ENCODE data around the gene PLCB1. TPM values are rescaled to one million over a fixed set of nuclear protein-coding genes. Genes with fewer than 3 reads are reported as not detected.

PLCB1 gene
- total RNA-seq, 1 donor from 2014 or later, result 10.8 TPM

GRCh38 chr20:8578161-8578865 is 446.2 kb downstream of the PLCB1 start:
- no peaks in the 10 kb centered on the region for H3K27me3 Mint-ChIP-seq (ENCODE audit: low read depth)
- H3K36me3 Mint-ChIP-seq (ENCODE audit: low read depth), result no peaks in the 10 kb centered on the region
- H3K4me3 Mint-ChIP-seq (ENCODE audit: unreplicated experiment), result no peak overlapping the region
- no peak for TF ChIP-seq CTCF (IDR thresholded peaks at IDR 0.05)
- peaks cover 22% of the 10 kb centered on the region for H3K4me1 Mint-ChIP-seq (ENCODE audit: low read depth)
- H3K9me3 Mint-ChIP-seq (ENCODE audit: low read depth), result no peaks in the 10 kb centered on the region
- no peak for DNase-seq (ENCODE audit: low spot score)
- no peak overlapping the region for H3K27ac Mint-ChIP-seq (ENCODE audit: unreplicated experiment)

GRCh38 chr20:8579035-8579434 is 447.0 kb downstream of the PLCB1 start:
- no peak overlapping the region for H3K27ac Mint-ChIP-seq (ENCODE audit: unreplicated experiment)

GRCh38 chr20:8581446-8582183 is 449.5 kb downstream of the PLCB1 start:
- no peaks in the 10 kb centered on the region for H3K9me3 Mint-ChIP-seq (ENCODE audit: low read depth)
- no peak overlapping the region for H3K27ac Mint-ChIP-seq (ENCODE audit: unreplicated experiment)
- no peak for DNase-seq (ENCODE audit: low spot score)
- H3K36me3 Mint-ChIP-seq (ENCODE audit: low read depth), result no peaks in the 10 kb centered on the region
- H3K27me3 Mint-ChIP-seq (ENCODE audit: low read depth), result no peaks in the 10 kb centered on the region
- TF ChIP-seq CTCF (IDR thresholded peaks at IDR 0.05), result no peak
- no peak overlapping the region for H3K4me3 Mint-ChIP-seq (ENCODE audit: unreplicated experiment)
- peaks cover 8% of the 10 kb centered on the region for H3K4me1 Mint-ChIP-seq (ENCODE audit: low read depth)

More at GRCh38 chr20:8579035-8579434, 447.0 kb downstream of the PLCB1 start:
- Mint-ChIP-seq H3K36me3 (ENCODE audit: low read depth) (no peaks in the 10 kb centered on the region), H3K9me3 (ENCODE audit: low read depth) (no peaks in the 10 kb centered on the region), H3K27me3 (ENCODE audit: low read depth) (no peaks in the 10 kb centered on the region), H3K4me3 (ENCODE audit: unreplicated experiment) (no peak overlapping the region), H3K4me1 (ENCODE audit: low read depth) (peaks cover 23% of the 10 kb centered on the region)
- DNase-seq (ENCODE audit: low spot score), result no peak
- TF ChIP-seq CTCF (IDR thresholded peaks at IDR 0.05), result no peak

GRCh38 chr20:8583012-8583565 is 451.0 kb downstream of the PLCB1 start:
- no peak for DNase-seq (ENCODE audit: low spot score)
- no peaks in the 10 kb centered on the region for H3K9me3 Mint-ChIP-seq (ENCODE audit: low read depth)
- no peak overlapping the region for H3K4me3 Mint-ChIP-seq (ENCODE audit: unreplicated experiment)
- no peaks in the 10 kb centered on the region for H3K36me3 Mint-ChIP-seq (ENCODE audit: low read depth)
- H3K4me1 Mint-ChIP-seq (ENCODE audit: low read depth), result peaks cover 14% of the 10 kb centered on the region
- no peak overlapping the region for H3K27ac Mint-ChIP-seq (ENCODE audit: unreplicated experiment)
- no peaks in the 10 kb centered on the region for H3K27me3 Mint-ChIP-seq (ENCODE audit: low read depth)
- TF ChIP-seq CTCF (IDR thresholded peaks at IDR 0.05), result no peak

- peaks cover 14% of the 10 kb centered on the region for H3K4me1 Mint-ChIP-seq (ENCODE audit: low read depth)
- H3K9me3 Mint-ChIP-seq (ENCODE audit: low read depth), result no peaks in the 10 kb centered on the region
- no peaks in the 10 kb centered on the region for H3K36me3 Mint-ChIP-seq (ENCODE audit: low read depth)
- no peak overlapping the region for H3K27ac Mint-ChIP-seq (ENCODE audit: unreplicated experiment)
- no peak for DNase-seq (ENCODE audit: low spot score)
- TF ChIP-seq CTCF (IDR thresholded peaks at IDR 0.05), result no peak
- H3K4me3 Mint-ChIP-seq (ENCODE audit: unreplicated experiment), result no peak overlapping the region
- H3K27me3 Mint-ChIP-seq (ENCODE audit: low read depth), result no peaks in the 10 kb centered on the region
Observed at GRCh38 chr20:8583566-8584043, 451.5 kb downstream of the PLCB1 start.

All from chondrocyte (in vitro differentiated cells).